ENCODE measurements around the gene SDCBP2.
A peak's percentile ranks its signal among the peaks of the same experiment; 100 is the strongest.

The SDCBP2 gene, protein sequence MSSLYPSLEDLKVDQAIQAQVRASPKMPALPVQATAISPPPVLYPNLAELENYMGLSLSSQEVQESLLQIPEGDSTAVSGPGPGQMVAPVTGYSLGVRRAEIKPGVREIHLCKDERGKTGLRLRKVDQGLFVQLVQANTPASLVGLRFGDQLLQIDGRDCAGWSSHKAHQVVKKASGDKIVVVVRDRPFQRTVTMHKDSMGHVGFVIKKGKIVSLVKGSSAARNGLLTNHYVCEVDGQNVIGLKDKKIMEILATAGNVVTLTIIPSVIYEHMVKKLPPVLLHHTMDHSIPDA

DNA sequence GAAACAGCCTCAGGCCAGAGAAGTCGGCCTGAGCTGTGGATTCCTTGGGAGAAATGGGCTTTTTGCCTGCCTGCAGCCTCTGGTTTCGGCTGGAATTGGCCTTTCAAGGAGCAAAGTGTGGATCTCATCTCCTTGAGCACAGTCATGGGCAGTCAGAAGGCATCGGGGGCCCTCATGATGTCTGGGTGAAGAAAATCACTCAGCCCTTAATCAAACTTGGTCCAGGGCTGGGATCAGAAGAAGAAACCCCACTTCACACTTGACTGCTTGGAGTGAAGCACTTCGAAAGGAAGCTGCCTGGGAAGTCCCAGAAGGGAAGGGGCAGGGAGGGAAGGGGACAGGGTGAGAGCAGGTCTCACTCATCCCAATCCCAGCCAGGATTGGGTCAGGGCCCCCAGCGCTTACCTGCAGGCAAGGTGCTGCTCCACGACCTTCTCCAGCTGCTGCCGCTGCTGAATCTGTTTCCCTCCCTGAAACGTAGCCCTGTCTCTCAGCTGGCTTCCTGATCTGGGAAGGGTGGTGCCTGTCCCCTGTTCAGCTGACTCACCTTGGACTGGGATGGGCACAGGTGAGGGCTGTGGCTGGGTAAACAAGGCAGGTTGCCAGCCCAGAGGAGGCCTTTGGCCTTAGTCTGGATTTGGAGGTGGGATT, at the start of gene SDCBP2:
SDCBP2 (minus strand) TSS at position 460 of the 651 bp plus-strand sequence. CDS start 8,723 bp downstream, outside the sequence.
- peak; percentile 52 for DNase-seq

- no peak for DNase-seq
These were observed 49.8 kb upstream of the SDCBP2 start for GRCh38 chr20:1378735-1379125.

GRCh38 chr20:1377984-1378734, 49.2 kb upstream of the SDCBP2 start:
- no peak for DNase-seq

- no peak for DNase-seq
These were observed 48.5 kb upstream of the SDCBP2 start for GRCh38 chr20:1377341-1377871.

GRCh38 chr20:1376408-1377270, 47.7 kb upstream of the SDCBP2 start:
- DNase-seq = no peak

DNA sequence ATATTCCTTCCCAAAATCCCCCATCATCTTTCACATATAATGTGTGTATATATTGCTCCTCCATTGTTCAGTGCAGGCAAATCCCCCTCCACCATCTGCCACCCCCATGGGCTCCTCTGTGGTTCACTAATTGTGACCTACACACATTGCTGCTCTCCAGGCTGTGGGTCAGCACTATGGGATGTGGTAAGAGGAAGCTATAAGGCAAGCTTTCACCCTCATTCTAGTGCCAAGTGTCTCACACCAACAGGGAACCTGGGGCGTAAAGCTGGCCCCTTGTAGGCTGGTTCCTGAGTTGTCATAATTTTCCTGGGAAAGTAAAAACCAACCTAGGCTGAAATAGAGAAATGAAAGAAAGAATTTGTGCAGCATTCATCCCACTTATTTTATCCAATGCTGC, 47.1 kb upstream of the SDCBP2 start:
- no peak for DNase-seq

GRCh38 chr20:1375515-1375914, 46.6 kb upstream of the SDCBP2 start:
- DNase-seq = no peak

DNA sequence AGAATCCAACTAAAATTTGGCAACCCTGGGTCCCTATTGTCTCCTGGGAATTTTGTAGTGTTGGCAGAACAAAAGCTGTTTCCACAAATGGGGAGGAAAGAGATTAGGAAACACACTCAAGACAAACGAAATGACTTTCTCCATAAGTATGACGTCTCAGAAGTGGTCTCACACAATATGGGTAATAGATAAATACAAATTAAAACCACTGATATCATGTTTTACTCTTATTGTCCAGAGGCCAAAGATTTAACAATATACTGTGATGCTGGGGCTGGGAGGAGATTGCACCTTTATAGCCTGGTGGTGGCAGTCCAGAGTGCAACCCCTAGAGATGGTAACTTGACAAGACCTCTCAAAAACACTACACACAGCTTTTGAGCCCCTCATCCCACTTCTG, 45.3 kb upstream of the SDCBP2 start:
- no peak for DNase-seq

GRCh38 chr20:1373614-1374013, 44.7 kb upstream of the SDCBP2 start:
- no peak for DNase-seq

DNA sequence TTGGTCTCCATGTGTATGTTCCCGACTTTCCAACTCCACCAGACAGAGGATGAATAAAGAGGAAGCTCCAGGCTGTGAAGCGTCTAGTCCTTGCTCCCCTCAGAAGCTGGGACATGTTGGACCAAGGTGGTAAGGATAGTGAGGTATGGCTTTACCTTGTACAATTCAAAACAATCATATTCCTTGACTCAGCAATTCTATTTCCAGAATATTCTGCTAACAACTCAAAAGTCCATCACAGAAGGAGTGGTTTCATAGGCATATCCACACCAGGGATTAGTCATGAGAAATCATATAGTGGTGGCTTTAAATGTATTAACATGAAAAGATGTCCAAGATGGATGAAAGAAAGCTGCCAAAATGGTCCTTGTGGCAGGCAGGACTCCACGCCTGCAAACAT, 44.1 kb upstream of the SDCBP2 start:
- DNase-seq = no peak

DNA sequence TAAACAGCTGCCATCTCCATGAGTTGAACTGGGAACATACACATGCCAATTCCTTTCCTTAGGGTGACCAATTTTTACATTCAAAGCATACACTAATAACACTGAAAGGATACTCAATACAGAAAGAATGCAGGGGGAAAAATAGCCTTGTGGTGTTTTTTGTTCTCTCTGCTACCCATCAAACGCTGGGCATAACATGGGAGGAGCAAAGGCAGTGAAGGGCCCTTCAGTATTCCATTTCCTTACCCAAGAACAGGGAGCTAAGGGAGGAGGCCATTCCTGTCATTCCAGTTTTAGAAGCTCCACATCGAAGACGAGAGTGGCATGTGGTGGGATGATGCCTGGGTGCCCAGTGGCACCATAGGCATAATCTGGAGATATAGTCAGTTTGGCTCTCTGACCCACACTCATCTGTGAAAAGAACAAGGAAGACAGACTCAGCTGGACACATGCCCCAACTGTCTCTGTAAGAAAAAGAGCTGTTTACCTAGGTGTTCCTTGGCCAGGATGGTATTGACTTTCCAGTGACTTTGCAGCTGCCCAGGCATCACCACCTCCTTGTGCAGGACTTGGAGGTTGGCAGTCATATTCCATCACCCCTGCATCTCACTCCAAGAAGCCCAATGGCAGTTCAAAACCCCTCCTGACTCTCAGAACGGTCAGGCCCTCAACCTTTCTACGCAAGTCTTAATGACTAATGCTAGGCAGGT, 43.0 kb upstream of the SDCBP2 start:
- DNase-seq = no peak

DNA sequence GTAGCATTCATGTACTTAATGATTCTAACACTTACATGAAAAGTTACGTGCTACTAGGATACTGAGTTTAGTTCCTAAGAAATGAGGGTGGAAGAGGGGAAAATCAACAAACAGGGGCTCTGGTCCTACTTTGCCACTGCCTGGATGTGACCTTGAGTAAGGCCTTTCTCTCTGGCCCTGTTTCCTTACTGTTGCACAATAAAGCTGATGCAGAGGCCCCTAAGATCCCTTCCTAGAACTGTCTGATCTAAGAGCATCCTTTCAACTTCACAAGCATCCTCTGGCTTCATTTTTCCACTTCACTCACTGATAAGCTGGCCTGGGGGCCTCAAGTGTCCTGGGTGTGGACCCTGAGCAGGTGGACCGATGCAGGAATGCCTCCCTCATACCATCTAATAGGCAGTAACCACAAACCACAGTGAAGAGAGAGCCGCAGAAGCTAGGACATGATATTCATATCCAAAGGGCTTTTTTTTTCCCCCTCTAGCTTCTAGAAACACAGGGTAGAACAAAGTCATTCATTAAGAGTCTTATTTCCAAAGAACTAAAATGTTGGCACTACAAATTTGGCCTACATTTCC, 42.4 kb upstream of the SDCBP2 start:
- DNase-seq = no peak

GRCh38 chr20:1370548-1371110, 41.7 kb upstream of the SDCBP2 start:
- DNase-seq = no peak

DNA sequence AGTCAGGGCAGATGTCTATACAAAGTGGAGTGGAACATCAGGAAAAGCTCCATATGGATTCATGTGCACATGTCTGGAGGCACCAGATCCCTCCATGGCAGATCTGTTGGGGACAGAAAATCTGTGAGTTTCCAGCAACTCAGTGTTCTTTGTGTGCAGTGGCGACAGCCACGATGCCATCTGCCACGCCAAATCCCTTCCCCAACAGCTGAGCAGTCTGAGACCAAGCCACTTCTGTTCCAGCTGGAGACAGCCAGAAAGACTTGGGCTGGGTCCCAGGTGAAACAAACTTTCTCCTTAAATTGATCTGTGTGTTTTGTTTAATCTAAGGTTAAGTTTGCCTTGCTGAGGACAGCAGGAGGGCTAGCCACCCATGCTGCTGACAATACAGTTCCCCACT, 41.0 kb upstream of the SDCBP2 start:
- no peak for DNase-seq

GRCh38 chr20:1368448-1369199, 39.7 kb upstream of the SDCBP2 start:
- no peak for DNase-seq

- no peak for DNase-seq
These were observed 38.5 kb upstream of the SDCBP2 start for GRCh38 chr20:1367479-1367878.

DNA sequence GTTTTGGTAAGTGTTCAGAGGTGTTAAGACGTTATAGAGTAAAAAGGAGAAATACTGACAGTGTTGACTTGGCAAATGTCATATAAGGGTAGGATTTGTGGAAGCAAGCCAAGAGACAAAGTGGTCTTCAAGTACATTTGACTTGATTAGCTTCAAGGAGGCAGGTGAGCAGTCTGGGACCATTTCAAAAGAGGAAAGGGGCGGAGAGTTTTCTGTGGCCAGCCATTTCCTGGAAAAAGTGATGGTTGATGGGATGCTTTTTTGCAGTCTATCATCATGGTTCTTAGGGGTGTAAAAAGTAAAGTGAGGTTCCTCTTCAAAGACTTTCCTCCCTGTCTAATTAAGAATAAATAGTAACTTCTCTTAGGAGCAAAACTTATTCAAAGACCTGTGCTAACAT, 35.2 kb upstream of the SDCBP2 start:
- no peak for DNase-seq

DNA sequence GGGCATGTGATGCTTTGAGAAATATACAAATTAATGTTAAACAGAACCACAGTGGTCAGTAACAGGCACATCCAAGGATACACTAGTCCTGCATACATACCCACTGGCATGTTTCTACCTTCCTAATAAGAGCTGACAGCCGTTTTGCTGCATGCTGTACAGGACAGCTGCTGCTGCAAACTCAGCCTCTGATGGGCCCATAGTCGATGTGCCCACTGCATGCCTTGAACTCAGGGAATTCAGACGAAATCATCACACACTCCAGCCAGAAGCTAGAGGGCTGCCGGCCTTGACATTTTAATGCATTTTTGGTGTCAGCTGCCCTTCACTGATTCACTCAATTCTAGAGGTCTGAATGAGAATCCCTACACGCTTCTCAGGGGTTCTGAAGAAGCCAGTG, 34.6 kb upstream of the SDCBP2 start:
- no peak for DNase-seq

- no peak for DNase-seq
These were observed 33.5 kb upstream of the SDCBP2 start for GRCh38 chr20:1362484-1362883.

GRCh38 chr20:1360094-1360846, 31.3 kb upstream of the SDCBP2 start:
- no peak for DNase-seq
